NCI-H1105 treated with DMSO at 0.1 percent for 48 hours (cell line): ENCODE measurements around the gene APOBEC3A.
"Not testable (repeated sequence)": the region's sequence is repeated elsewhere in the genome, so short reads cannot be mapped to it uniquely, and the experiment has no call there.

Source experiments
- DNase-seq: peaks from one replicate; lab custom pipeline; 2025; lab: John Stamatoyannopoulos, UW

APOBEC3A gene

GRCh38 chr22:38943201-38943600 is 14.2 kb upstream of the APOBEC3A start:
- no peak for DNase-seq

GRCh38 chr22:38943882-38944281 is 13.5 kb upstream of the APOBEC3A start:
- no peak for DNase-seq

- DNase-seq: no peak
Observed at GRCh38 chr22:38944653-38945052, 12.8 kb upstream of the APOBEC3A start.

GRCh38 chr22:38945706-38946338 is 11.6 kb upstream of the APOBEC3A start:
- DNase-seq: not testable (repeated sequence)

- DNase-seq: no peak
Observed at GRCh38 chr22:38946771-38947170, 10.6 kb upstream of the APOBEC3A start.

GRCh38 chr22:38947321-38948140 is 9.9 kb upstream of the APOBEC3A start:
- DNase-seq: no peak

- DNase-seq: no peak
Observed at GRCh38 chr22:38948181-38948940, 9.0 kb upstream of the APOBEC3A start.

- no peak for DNase-seq
Observed at GRCh38 chr22:38949889-38950405, 7.5 kb upstream of the APOBEC3A start.

GRCh38 chr22:38950527-38951295 is 6.7 kb upstream of the APOBEC3A start:
- DNase-seq: no peak

GRCh38 chr22:38951734-38952133 is 5.7 kb upstream of the APOBEC3A start:
- no peak for DNase-seq

- no peak for DNase-seq
Observed at GRCh38 chr22:38952281-38952993, 5.0 kb upstream of the APOBEC3A start.

GRCh38 chr22:38953091-38953490 is 4.3 kb upstream of the APOBEC3A start:
- no peak for DNase-seq

GRCh38 chr22:38953577-38954413 is 3.6 kb upstream of the APOBEC3A start:
- no peak for DNase-seq

GRCh38 chr22:38954414-38955043 is 2.9 kb upstream of the APOBEC3A start:
- DNase-seq: no peak

- DNase-seq: no peak
Observed at GRCh38 chr22:38955250-38955905, 2.0 kb upstream of the APOBEC3A start.

- no peak for DNase-seq
Observed at GRCh38 chr22:38955926-38956325, 1.5 kb upstream of the APOBEC3A start.

GRCh38 chr22:38956551-38956950 is 858 bp upstream of the APOBEC3A start:
- no peak for DNase-seq

- no peak for DNase-seq
Observed at GRCh38 chr22:38957808-38958650, 620 bp downstream of the APOBEC3A start.
